Measurements from ENCODE around the gene HOXD11. TPM values are rescaled to one million over a fixed set of nuclear protein-coding genes. Genes with fewer than 3 reads are reported as not detected.

Gene HOXD11
- total RNA-seq, 1 experiment from 2014 or later = not detected

Other genes with a start within 250 kb of the HOXD11 start
- 46.0 and 54.6 TPM in 2 replicates for gene LNPK, start 105.0 kb upstream of the HOXD11 start, total RNA-seq (2014; rRNA removed; shearing (Covaris generic))
- not detected in 2 replicates for gene EVX2, start 23.3 kb upstream of the HOXD11 start, total RNA-seq (2014; rRNA removed; shearing (Covaris generic))
- gene HOXD13, start 14.6 kb upstream of the HOXD11 start, total RNA-seq (2014; rRNA removed; shearing (Covaris generic)) = 0.06 and 0.50 TPM in 2 replicates
- gene HOXD12, start 7.5 kb upstream of the HOXD11 start, total RNA-seq (2014; rRNA removed; shearing (Covaris generic)) = 0.13 TPM in 1 of 2 replicates, not detected in the other
- gene HOXD10, start 9.5 kb downstream of the HOXD11 start, total RNA-seq (2014; rRNA removed; shearing (Covaris generic)) = not detected in 2 replicates
- 1.8 TPM in 2 replicates for gene HOXD9, start 15.4 kb downstream of the HOXD11 start, total RNA-seq (2014; rRNA removed; shearing (Covaris generic))
- 13.0 and 16.8 TPM in 2 replicates for gene HOXD8, start 22.4 kb downstream of the HOXD11 start, total RNA-seq (2014; rRNA removed; shearing (Covaris generic))
- 0.29 and 5.9 TPM in 2 replicates for gene HOXD4, start 44.3 kb downstream of the HOXD11 start, total RNA-seq (2014; rRNA removed; shearing (Covaris generic))
- 0.66 and 1.1 TPM in 2 replicates for gene HOXD3, start 50.0 kb downstream of the HOXD11 start, total RNA-seq (2014; rRNA removed; shearing (Covaris generic))
- gene HOXD1, start 81.4 kb downstream of the HOXD11 start, total RNA-seq (2014; rRNA removed; shearing (Covaris generic)) = not detected in 2 replicates
- gene MTX2, start 162.2 kb downstream of the HOXD11 start, total RNA-seq (2014; rRNA removed; shearing (Covaris generic)) = 34.1 and 34.3 TPM in 2 replicates

Measured in SJSA1 (cell line).